OCI-LY1 (cell line): ENCODE data around the gene SEPTIN10.

Source experiments
- H2AFZ ChIP-seq: fragments of 200-600 bp; sonication (generic), shearing (Covaris generic); 2 replicates; pipeline ENCODE4 v1.6.0; 2014; ENCODE audit warnings: antibody characterized with exemption, mild to moderate bottlenecking, low read length
- H3F3A ChIP-seq: fragments of 200-600 bp; sonication (generic), shearing (Covaris generic); 2 replicates; pipeline ENCODE4 v1.6.0; 2014; ENCODE audit warnings: mild to moderate bottlenecking, antibody characterized with exemption, low read length, moderate library complexity; ENCODE audit not compliant: insufficient read depth
- H3K27ac ChIP-seq: fragments of 200-600 bp; sonication (generic); 2 replicates; pipeline ENCODE4 v1.5.1; 2014; ENCODE audit warnings: low read length, mixed run types, mild to moderate bottlenecking, low read depth; ENCODE audit not compliant: poor library complexity, severe bottlenecking
- H3K27me3 ChIP-seq: fragments of 200-600 bp; sonication (generic); 2 replicates; pipeline ENCODE4 v1.6.0; 2014; ENCODE audit warnings: antibody characterized with exemption, mild to moderate bottlenecking, low read length, moderate library complexity; ENCODE audit not compliant: insufficient read depth
- H3K36me3 ChIP-seq: fragments of 200-600 bp; sonication (generic); 2 replicates; pipeline ENCODE4 v1.6.1; 2014; ENCODE audit warnings: mild to moderate bottlenecking, antibody characterized with exemption, low read length, moderate library complexity, mixed read lengths; ENCODE audit not compliant: insufficient read depth
- H3K4me1 ChIP-seq: fragments of 200-600 bp; sonication (generic); 2 replicates; pipeline ENCODE4 v1.5.1; 2014; ENCODE audit warnings: mild to moderate bottlenecking, low read length, moderate library complexity; ENCODE audit not compliant: insufficient read depth, severe bottlenecking
- H3K4me2 ChIP-seq: fragments of 200-600 bp; sonication (generic), shearing (Covaris generic); 2 replicates; pipeline ENCODE4 v1.6.1; 2014; ENCODE audit warnings: low read length
- H3K4me3 ChIP-seq: fragments of 200-600 bp; sonication (generic); 2 replicates; pipeline ENCODE4 v1.5.1; 2014; ENCODE audit warnings: low read length, low read depth, mild to moderate bottlenecking, mixed read lengths; ENCODE audit not compliant: poor library complexity, severe bottlenecking
- H3K79me2 ChIP-seq: fragments of 200-600 bp; shearing (Covaris generic); 2 replicates; pipeline ENCODE4 v1.6.1; 2016; ENCODE audit warnings: mixed run types, low read length, mixed read lengths; ENCODE audit not compliant: insufficient read depth
- H3K9ac ChIP-seq: fragments of 200-600 bp; sonication (generic), shearing (Covaris generic); 2 replicates; pipeline ENCODE4 v1.6.1; 2014; ENCODE audit warnings: mild to moderate bottlenecking, low read length, mixed read lengths
- H3K9me2 ChIP-seq: fragments of 200-600 bp; sonication (generic), shearing (Covaris generic); 2 replicates; pipeline ENCODE4 v1.6.1; 2014; ENCODE audit warnings: low read depth, mild to moderate bottlenecking, low read length, mixed read lengths
- H3K9me3 ChIP-seq: fragments of 200-600 bp; shearing (Covaris generic); 2 replicates; pipeline ENCODE4 v1.6.1; 2014; ENCODE audit warnings: low read length, mixed read lengths
- H4K20me1 ChIP-seq: fragments of 200-600 bp; sonication (generic), shearing (Covaris generic); 2 replicates; pipeline ENCODE4 v1.6.0; 2016; ENCODE audit warnings: mild to moderate bottlenecking, low read length; ENCODE audit not compliant: insufficient read depth
- CTCF ChIP-seq: fragments of 200-600 bp; sonication (generic), shearing (Covaris generic); IDR thresholded peaks from 2 replicates; pipeline ENCODE4 v1.5.1; 2017; ENCODE audit warnings: mild to moderate bottlenecking, antibody characterized with exemption, low read length, moderate library complexity, mixed read lengths
- EZH2 ChIP-seq: fragments of 200-600 bp; sonication (generic), shearing (Covaris generic); IDR thresholded peaks from 2 replicates; pipeline ENCODE4 v1.8.0; 2017; ENCODE audit warnings: borderline replicate concordance, mixed run types, mild to moderate bottlenecking, antibody characterized with exemption, low read length, moderate library complexity, mixed read lengths

SEPTIN10 gene

GRCh38 chr2:109521233-109522062 is 92.3 kb downstream of the SEPTIN10 start:
- Histone ChIP-seq H3K79me2 (no peaks in the 10 kb centered on the region), H3K36me3 (no peaks in the 10 kb centered on the region), H3K4me3 (no peak overlapping the region), H3K27me3 (no peaks in the 10 kb centered on the region), H2AFZ (no peak overlapping the region), H3K4me1 (no peaks in the 10 kb centered on the region), H3K9me2 (no peaks in the 10 kb centered on the region), H3K9me3 (no peaks in the 10 kb centered on the region), H3F3A (no peaks in the 10 kb centered on the region), H3K4me2 (no peak overlapping the region), H4K20me1 (no peaks in the 10 kb centered on the region), H3K27ac (no peak overlapping the region), H3K9ac (no peak overlapping the region)
- TF ChIP-seq CTCF (no peak), EZH2 (no peak)

- Histone ChIP-seq H3K9ac (no peak overlapping the region), H3K36me3 (no peaks in the 10 kb centered on the region), H3K9me2 (no peaks in the 10 kb centered on the region), H3K9me3 (no peaks in the 10 kb centered on the region), H3K27me3 (no peaks in the 10 kb centered on the region), H3K4me3 (no peak overlapping the region), H3K79me2 (no peaks in the 10 kb centered on the region), H2AFZ (no peak overlapping the region), H3K4me2 (no peak overlapping the region), H4K20me1 (no peaks in the 10 kb centered on the region), H3K27ac (no peak overlapping the region), H3F3A (no peaks in the 10 kb centered on the region), H3K4me1 (no peaks in the 10 kb centered on the region)
- TF ChIP-seq CTCF (no peak), EZH2 (no peak)
Observed at GRCh38 chr2:109519513-109519912, 94.3 kb downstream of the SEPTIN10 start.

- no peaks in the 10 kb centered on the region for H3K27me3 ChIP-seq
- H4K20me1 ChIP-seq, result no peaks in the 10 kb centered on the region
- H3K27ac ChIP-seq, result no peak overlapping the region
- H2AFZ ChIP-seq, result no peak overlapping the region
- H3K9me2 ChIP-seq, result no peaks in the 10 kb centered on the region
- no peak overlapping the region for H3K4me2 ChIP-seq
- no peak overlapping the region for H3K9ac ChIP-seq
- H3K9me3 ChIP-seq, result no peaks in the 10 kb centered on the region
- H3K79me2 ChIP-seq, result no peaks in the 10 kb centered on the region
- no peaks in the 10 kb centered on the region for H3F3A ChIP-seq
- no peaks in the 10 kb centered on the region for H3K4me1 ChIP-seq
- TF ChIP-seq EZH2, result no peak
- no peak for TF ChIP-seq CTCF
- no peak overlapping the region for H3K4me3 ChIP-seq
- H3K36me3 ChIP-seq, result no peaks in the 10 kb centered on the region
Observed at GRCh38 chr2:109517118-109517889, 96.5 kb downstream of the SEPTIN10 start.
